ES-I3 (cell line): ENCODE data around the gene PTPRC.

Experiments
- H3K36me3 ChIP-seq: 2 replicates; pipeline ENCODE4 v1.6.1; 2013; ENCODE audit warnings: mild to moderate bottlenecking, low read length, control low read depth, moderate library complexity; ENCODE audit not compliant: insufficient read depth
- H3K4me1 ChIP-seq: 2 replicates; pipeline ENCODE4 v1.6.1; 2013; ENCODE audit warnings: mild to moderate bottlenecking, control low read depth, low read length; ENCODE audit not compliant: insufficient read depth
- H3K9ac ChIP-seq: 2 replicates; pipeline ENCODE4 v1.6.1; 2013; ENCODE audit warnings: low read depth, mild to moderate bottlenecking, low read length, moderate library complexity
- H3K9me3 ChIP-seq: 2 replicates; pipeline ENCODE4 v1.6.1; 2013; ENCODE audit warnings: mild to moderate bottlenecking, low read length, moderate library complexity; ENCODE audit not compliant: control insufficient read depth, insufficient read depth

PTPRC gene

DNA sequence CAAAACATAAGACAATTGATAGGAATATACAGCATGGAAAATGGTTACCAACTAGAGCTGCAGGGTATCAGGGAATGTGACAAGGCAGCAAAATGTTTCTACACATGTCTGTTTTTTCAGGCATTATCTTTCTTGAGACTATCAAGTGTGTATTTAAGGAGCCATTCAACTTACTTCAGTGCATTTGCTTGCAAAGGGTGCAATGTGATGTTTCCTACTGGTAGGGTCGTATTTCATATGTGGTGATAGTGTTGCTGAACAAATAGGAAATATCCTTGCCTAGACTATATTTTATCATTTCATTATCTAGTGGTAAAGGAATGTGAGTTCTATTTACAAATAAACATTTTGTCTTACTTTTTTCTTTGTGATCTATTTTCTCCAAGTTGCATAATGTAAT is 42.4 kb downstream of the PTPRC start:
- peaks cover 3% of the 10 kb centered on the region; the same call in 1 of the 2 replicates for H3K4me1 ChIP-seq
- H3K9ac ChIP-seq, result no peak overlapping the region; the same call in 1 of the 2 replicates
- H3K9me3 ChIP-seq, result no peaks in the 10 kb centered on the region
- H3K36me3 ChIP-seq, result no peaks in the 10 kb centered on the region

DNA sequence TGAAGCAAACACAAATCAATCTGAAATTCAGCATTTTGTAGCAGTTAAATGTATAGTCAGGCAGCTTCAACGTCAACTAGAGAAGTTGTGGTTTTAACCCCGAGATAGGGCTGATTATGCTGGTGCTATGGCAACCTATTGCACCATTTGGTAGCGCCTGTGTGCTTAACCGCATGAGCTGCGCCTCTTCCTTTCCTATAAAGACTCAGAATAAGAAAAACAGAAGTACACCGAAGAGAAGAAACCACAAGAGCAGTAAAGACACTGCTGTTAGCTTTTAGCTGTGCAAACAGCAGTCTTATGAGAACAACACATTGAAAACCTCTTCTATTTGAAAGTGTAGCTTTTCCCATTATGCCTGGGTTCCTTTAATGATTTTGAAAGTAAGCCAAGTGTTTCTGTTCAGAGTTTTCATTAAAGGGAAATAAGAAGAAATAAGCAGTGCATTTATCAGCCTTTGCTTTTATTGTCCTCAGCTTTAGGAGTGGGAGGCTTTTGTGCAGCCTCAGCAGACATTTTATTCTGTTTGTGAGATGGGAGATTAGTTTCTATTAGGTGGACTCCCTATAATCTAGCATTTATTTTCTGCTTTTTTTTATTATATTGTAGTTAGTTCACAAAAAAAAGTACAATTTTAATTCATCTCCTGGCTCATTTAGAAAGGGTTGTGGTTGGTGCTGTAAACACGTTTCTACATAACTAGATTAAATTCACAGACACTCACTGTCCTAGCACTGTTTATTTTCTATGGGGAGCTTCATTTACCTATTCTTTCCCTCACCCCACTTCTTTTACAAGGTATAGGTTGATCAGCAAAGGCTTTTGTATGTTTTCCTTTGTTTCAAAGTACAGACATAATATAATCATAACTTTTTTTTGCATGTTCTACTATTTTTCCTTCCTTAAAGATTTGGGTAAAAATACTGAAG is 43.3 kb downstream of the PTPRC start:
- Histone ChIP-seq H3K4me1 (peaks cover 3% of the 10 kb centered on the region; the same call in 1 of the 2 replicates), H3K9me3 (no peaks in the 10 kb centered on the region), H3K9ac (no peak overlapping the region), H3K36me3 (no peaks in the 10 kb centered on the region)

- H3K36me3 ChIP-seq, result no peaks in the 10 kb centered on the region
- no peaks in the 10 kb centered on the region for H3K9me3 ChIP-seq
- peaks cover 3% of the 10 kb centered on the region; the same call in 1 of the 2 replicates for H3K4me1 ChIP-seq
- no peak overlapping the region for H3K9ac ChIP-seq
These were observed 44.0 kb downstream of the PTPRC start for GRCh38 chr1:198682850-198683249.

- H3K4me1 ChIP-seq, result peaks cover 3% of the 10 kb centered on the region; the same call in 1 of the 2 replicates
These were observed 44.6 kb downstream of the PTPRC start for GRCh38 chr1:198683449-198683848.

GRCh38 chr1:198686069-198686728 is 47.4 kb downstream of the PTPRC start:
- no peak overlapping the region for H3K9ac ChIP-seq
- peaks cover 12% of the 10 kb centered on the region; the same call in 1 of the 2 replicates for H3K4me1 ChIP-seq
- no peaks in the 10 kb centered on the region for H3K36me3 ChIP-seq
- H3K9me3 ChIP-seq, result no peaks in the 10 kb centered on the region

More at GRCh38 chr1:198683449-198683848, 44.6 kb downstream of the PTPRC start:
- no peaks in the 10 kb centered on the region for H3K36me3 ChIP-seq
- H3K9me3 ChIP-seq, result no peaks in the 10 kb centered on the region
- H3K9ac ChIP-seq, result no peak overlapping the region

DNA sequence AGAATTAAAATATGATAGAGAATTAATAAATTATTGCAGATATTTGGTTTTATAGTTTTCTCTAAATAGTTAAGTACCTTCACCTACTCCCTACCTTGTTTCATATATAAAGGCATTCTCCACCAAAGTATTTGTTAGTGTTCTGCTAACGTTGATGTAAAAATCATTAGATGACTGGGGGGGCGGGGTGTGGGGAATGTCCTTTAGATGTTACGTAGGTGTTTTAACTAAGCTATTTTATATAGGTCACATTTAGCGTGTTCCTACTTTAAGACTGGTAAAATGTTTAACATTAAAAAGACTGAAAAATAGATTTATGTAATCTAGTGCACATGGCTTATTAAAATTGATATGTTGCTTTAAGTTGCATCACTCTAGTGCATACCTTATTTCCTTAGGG is 48.6 kb downstream of the PTPRC start:
- Histone ChIP-seq H3K36me3 (no peaks in the 10 kb centered on the region), H3K9ac (no peak overlapping the region), H3K4me1 (peaks cover 10% of the 10 kb centered on the region; the same call in 1 of the 2 replicates), H3K9me3 (no peaks in the 10 kb centered on the region)

GRCh38 chr1:198691063-198691462 is 52.2 kb downstream of the PTPRC start:
- no peaks in the 10 kb centered on the region for H3K36me3 ChIP-seq
- no peaks in the 10 kb centered on the region for H3K9me3 ChIP-seq
- no peak overlapping the region for H3K9ac ChIP-seq
- H3K4me1 ChIP-seq, result peaks cover 10% of the 10 kb centered on the region; the same call in 1 of the 2 replicates

- Histone ChIP-seq H3K36me3 (no peaks in the 10 kb centered on the region), H3K4me1 (peaks cover 10% of the 10 kb centered on the region; the same call in 1 of the 2 replicates), H3K9ac (no peak overlapping the region), H3K9me3 (no peaks in the 10 kb centered on the region)
These were observed 54.5 kb downstream of the PTPRC start for GRCh38 chr1:198693321-198693720.

GRCh38 chr1:198694542-198694941 is 55.7 kb downstream of the PTPRC start:
- H3K9me3 ChIP-seq, result no peaks in the 10 kb centered on the region
- no peak overlapping the region for H3K9ac ChIP-seq
- H3K4me1 ChIP-seq, result peaks cover 11% of the 10 kb centered on the region; the same call in 1 of the 2 replicates
- H3K36me3 ChIP-seq, result no peaks in the 10 kb centered on the region

DNA sequence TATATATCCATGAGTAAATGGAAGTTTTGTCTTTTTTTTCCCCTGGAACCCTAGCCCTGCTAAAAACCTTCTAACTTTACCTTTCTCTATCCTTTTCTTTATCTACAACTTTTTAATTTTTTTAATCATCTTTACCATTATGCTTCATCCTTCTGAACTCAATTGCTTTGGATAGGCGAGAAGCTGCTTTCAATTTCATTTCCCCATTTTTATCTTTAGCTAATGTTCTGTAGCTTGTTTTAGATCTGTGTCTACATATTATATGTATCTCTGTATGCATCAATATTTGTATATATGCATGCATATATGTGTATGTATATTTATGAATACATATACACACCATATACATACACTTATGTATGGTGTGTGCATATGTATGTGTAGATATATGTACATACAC is 57.4 kb downstream of the PTPRC start:
- Histone ChIP-seq H3K36me3 (no peaks in the 10 kb centered on the region), H3K9ac (no peak overlapping the region), H3K4me1 (peaks cover 15% of the 10 kb centered on the region; the same call in 1 of the 2 replicates), H3K9me3 (no peaks in the 10 kb centered on the region)

GRCh38 chr1:198699167-198700015 is 60.6 kb downstream of the PTPRC start:
- no peaks in the 10 kb centered on the region for H3K9me3 ChIP-seq
- peaks cover 26% of the 10 kb centered on the region; the same call in 1 of the 2 replicates for H3K4me1 ChIP-seq
- H3K9ac ChIP-seq, result no peak overlapping the region
- no peaks in the 10 kb centered on the region for H3K36me3 ChIP-seq

- no peaks in the 10 kb centered on the region for H3K36me3 ChIP-seq
- no peaks in the 10 kb centered on the region for H3K9me3 ChIP-seq
- H3K4me1 ChIP-seq, result peaks cover 26% of the 10 kb centered on the region; the same call in 1 of the 2 replicates
- H3K9ac ChIP-seq, result no peak overlapping the region
These were observed 61.2 kb downstream of the PTPRC start for GRCh38 chr1:198700016-198700392.

- Histone ChIP-seq H3K9me3 (no peaks in the 10 kb centered on the region), H3K4me1 (peaks cover 26% of the 10 kb centered on the region; the same call in 1 of the 2 replicates), H3K36me3 (no peaks in the 10 kb centered on the region), H3K9ac (no peak overlapping the region)
These were observed 61.6 kb downstream of the PTPRC start for GRCh38 chr1:198700396-198700795.

DNA sequence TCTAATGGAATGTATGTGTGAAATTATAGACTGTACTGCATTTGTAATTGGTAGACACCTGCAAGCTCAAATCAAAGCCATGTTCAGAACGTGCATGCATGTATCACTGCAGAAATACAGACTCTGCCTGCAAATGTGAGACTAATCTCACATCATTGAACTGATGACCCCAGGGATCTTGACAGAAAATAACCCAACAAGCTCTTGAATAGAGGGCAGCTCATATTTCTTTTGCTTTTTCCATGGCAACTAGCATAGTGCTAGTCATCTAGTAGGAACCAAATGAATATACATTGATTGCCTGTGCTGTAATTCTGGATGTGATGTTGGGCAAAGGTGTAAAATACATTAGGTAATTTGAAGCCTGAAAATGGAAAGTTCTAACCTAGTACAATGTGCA is 62.4 kb downstream of the PTPRC start:
- H3K36me3 ChIP-seq, result no peaks in the 10 kb centered on the region

More for the DNA sequence above, 62.4 kb downstream of the PTPRC start:
- no peak overlapping the region for H3K9ac ChIP-seq
- H3K9me3 ChIP-seq, result no peaks in the 10 kb centered on the region
- H3K4me1 ChIP-seq, result peaks cover 26% of the 10 kb centered on the region; the same call in 1 of the 2 replicates
